Right lobe of liver (tissue), 4 donors: ENCODE measurements around the gene HES6.

ENCODE experiments used
- POLR2A ChIP-seq: fragments of 450-650 bp; IDR thresholded peaks from one replicate; pipeline ENCODE4 v1.6.1; 2017; ENCODE audit warnings: antibody characterized with exemption, mild to moderate bottlenecking
- TF ChIP-seq, protein P1 (sequence below), 4 donors: fragments of 200-600 bp in 3 of 4; fragments of 450-650 bp in 1 of 4; IDR thresholded peaks; one replicate each; pipeline versions ENCODE4 v1.5.1 to v1.8.0; 2016 to 2022; ENCODE audit warnings: antibody characterized with exemption in 4 of 4, mild to moderate bottlenecking in 2 of 4
- donor health status: DM: no; HTN: no; CAD: no.
- donor health status: DM: no; HTN: no; CAD: no.
- donor health status: DM: no; HTN: yes; CAD: no.

- TF ChIP-seq, protein P1, sequence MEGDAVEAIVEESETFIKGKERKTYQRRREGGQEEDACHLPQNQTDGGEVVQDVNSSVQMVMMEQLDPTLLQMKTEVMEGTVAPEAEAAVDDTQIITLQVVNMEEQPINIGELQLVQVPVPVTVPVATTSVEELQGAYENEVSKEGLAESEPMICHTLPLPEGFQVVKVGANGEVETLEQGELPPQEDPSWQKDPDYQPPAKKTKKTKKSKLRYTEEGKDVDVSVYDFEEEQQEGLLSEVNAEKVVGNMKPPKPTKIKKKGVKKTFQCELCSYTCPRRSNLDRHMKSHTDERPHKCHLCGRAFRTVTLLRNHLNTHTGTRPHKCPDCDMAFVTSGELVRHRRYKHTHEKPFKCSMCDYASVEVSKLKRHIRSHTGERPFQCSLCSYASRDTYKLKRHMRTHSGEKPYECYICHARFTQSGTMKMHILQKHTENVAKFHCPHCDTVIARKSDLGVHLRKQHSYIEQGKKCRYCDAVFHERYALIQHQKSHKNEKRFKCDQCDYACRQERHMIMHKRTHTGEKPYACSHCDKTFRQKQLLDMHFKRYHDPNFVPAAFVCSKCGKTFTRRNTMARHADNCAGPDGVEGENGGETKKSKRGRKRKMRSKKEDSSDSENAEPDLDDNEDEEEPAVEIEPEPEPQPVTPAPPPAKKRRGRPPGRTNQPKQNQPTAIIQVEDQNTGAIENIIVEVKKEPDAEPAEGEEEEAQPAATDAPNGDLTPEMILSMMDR (IDR thresholded peaks at IDR 0.05), result no peak
- TF ChIP-seq POLR2A, result no peak
Measured at GRCh38 chr2:238244151-238244550, 4.3 kb upstream of the HES6 start.
